GM12872 (cell line): ENCODE data around the gene EIF4E1B.

ENCODE experiments used
- TF ChIP-seq, protein P1 (sequence below): IDR thresholded peaks from 3 replicates; pipeline ENCODE4 v1.5.1; 2011; ENCODE audit warnings: low read depth, mild to moderate bottlenecking, low read length, moderate library complexity; ENCODE audit not compliant: insufficient read depth

The EIF4E1B gene

DNA sequence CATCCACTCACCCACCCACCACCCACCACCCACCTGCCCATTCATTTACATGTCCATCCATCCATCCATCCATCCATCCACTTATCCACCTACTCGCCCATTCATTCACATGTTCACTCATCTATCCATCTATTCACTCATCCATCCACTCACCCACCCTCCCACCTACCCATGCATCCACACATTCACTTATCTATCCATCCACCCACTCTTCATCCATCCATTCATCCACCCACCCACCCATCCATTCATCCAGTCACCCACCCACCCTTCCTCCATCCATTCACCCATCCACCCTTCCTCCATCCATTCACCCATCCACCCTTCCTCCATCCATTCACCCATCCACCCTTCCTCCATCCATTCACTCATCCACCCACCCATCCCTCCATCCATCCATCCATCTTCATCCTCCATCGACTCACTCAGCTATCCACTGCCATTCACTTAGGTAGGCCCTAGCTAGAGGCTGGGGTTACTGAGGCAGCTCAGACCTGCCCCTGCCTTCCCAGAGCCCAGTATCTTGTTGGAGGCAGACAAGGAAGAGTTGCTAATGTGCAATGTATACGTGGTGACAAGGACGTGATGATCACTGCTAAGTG, 29.5 kb downstream of the EIF4E1B start:
- TF ChIP-seq, protein P1, sequence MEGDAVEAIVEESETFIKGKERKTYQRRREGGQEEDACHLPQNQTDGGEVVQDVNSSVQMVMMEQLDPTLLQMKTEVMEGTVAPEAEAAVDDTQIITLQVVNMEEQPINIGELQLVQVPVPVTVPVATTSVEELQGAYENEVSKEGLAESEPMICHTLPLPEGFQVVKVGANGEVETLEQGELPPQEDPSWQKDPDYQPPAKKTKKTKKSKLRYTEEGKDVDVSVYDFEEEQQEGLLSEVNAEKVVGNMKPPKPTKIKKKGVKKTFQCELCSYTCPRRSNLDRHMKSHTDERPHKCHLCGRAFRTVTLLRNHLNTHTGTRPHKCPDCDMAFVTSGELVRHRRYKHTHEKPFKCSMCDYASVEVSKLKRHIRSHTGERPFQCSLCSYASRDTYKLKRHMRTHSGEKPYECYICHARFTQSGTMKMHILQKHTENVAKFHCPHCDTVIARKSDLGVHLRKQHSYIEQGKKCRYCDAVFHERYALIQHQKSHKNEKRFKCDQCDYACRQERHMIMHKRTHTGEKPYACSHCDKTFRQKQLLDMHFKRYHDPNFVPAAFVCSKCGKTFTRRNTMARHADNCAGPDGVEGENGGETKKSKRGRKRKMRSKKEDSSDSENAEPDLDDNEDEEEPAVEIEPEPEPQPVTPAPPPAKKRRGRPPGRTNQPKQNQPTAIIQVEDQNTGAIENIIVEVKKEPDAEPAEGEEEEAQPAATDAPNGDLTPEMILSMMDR = no peak

DNA sequence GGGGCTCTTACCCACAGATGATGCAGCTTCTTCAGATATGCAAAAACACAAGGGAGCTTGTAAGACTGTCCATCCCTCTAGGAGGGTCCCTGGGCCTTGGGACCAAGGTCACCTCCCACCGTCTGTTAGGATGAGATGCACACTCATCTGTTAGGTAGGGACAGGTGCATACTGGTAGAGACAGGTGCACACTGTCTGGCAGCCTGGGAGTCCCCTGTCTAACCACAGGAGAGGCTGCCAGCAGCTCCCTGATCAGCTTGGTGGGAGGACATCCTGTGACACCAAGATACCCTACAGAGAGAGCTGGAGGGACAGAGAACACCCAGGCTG, 30.0 kb downstream of the EIF4E1B start:
- TF ChIP-seq, protein P1 = no peak

DNA sequence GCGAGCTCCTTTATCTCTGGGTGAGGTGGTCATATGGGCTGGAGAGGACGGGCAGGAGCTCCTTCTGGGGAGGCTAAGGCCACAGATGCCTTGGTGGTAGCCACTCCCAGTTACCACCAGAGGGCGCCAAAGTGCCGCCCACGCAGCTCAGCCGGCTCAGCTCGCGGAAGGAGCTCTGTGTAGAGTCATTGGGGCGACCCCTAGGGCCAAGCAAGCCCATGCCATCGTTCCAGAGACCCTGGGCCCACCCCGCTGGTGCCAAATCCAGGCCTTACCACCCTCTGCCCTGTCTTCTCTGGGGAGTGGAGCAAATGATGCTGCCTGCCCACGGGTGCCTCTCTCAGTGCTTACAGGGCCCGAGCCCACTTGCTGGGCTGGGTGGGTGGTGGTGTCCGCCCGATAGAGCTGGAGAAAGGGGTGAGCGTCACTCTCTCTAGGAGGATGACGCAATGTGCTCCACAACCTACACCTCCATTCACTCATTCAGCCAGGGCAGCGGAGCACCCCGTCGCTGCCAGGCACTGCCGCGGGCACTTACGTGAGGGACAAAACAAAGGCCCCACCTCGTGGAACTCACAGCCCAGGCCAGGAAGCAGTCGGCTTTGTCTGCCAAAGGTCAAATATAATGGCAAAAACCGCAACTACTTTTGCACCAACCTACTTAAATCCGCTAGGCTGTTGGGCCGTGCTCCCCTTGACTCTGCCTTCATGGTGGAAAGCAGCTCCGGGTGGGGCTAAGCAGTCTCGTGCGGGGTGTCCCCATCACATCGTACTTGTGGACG, 30.6 kb downstream of the EIF4E1B start:
- TF ChIP-seq, protein P1 = peak; percentile 99

DNA sequence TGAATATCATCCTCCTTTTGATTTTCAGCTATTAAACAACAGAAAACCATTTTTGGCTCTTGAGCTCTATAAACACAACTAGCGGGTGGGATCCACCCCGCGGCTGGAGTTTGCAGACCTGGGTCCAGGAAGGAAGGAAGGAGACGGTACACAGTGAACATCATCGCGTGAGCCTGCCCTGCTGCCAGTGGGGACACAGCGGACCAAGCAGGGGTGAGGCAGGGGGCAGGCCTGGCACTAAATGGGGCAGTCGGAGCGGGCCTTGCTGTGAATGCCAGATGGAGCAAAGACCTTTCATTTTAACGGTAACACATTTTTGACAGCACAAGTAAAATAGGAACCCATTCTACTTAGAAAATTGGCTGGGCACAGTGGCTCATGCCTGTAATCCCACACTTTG, 31.2 kb downstream of the EIF4E1B start:
- TF ChIP-seq, protein P1 = no peak

DNA sequence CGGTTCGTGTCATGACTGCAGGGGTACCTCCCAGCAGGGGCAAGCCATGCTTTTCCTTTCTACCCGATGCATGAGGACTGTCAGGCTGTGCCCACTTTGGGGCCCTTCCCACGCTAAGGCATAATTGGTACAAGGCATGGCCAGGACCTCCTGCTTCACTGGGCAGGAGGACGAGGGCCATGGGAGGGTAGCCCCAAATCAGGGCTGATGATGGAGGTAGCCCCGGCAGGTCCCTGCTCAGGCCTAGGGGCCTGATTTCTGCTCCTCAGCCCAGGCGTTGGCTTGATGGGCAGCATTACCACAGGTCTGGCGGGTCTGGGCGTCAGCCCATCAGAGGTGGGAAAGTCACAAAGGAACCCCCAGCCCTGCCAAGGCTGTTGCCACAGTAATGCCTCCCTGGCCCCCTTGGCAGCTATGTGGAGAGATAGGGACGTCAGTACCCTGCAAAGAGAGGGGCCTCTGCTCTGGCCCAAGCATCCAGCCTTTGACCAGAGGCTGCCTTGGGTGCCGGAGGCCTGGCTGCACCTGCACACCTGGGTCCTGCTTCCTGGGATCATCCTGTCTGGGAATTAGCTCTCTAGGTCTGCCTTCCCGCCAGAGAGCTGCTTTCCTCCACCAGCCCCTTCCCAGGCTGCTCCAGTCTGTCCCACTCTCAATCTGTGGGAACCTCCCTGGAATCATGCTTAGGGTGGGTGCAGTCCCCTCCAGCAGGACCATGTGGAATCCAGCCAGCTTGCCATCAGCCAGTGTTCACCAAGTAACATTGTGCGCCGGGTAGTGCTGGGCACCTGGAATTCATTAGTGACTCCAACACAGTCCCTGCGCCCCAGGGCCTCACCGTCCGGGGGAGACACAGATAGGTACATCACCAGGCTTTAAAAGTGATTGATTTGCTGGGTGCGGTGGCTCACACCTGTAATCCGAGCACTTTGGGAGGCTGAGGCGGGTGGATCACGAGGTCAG, 32.2 kb downstream of the EIF4E1B start:
- TF ChIP-seq, protein P1 = no peak

DNA sequence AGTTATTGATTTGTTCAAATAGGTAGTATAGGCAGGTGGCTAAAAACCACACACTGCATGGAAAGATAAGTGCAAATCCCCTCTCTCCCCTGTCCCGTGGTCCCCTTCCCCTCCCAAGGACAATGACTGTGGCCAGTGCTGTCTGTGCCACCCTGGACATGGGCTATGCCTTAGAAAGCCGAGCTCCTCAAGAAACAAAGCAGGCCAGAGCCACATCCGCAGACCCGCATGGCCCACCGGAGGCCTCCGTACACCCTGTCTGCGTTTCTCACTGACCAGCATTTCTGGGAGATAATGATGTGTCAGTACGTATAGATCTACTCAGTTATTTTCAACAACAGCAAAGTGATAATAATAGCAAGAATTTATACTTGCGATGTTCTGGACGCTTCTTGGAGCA, 33.1 kb downstream of the EIF4E1B start:
- TF ChIP-seq, protein P1 = no peak

DNA sequence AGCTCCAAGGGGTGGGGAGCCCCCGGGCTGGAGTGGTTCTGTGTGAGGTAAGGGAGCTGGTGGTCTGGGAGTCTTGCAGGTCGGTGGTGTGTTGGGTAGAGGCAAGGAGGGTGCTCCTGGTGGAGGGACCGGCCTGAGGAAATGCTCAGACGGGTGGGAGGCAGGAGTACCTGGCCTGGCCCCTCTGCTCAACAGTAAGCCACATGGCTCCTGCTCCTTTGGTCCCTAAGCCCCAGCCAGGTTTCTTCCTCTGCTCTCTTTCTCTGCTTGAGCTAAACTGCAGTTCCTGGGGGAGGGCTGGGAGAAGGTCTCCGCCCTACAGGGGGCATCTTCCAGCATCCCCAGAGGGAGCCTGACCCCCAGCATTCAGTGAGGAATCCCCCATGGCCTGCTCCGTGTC, 34.0 kb downstream of the EIF4E1B start:
- TF ChIP-seq, protein P1 = no peak
